NCI-H2227 treated with DMSO at 0.1 percent for 48 hours (cell line): ENCODE data around the gene ZWILCH.
A peak's percentile ranks its signal among the peaks of the same experiment; 100 is the strongest.
"Not testable (repeated sequence)": the region's sequence is repeated elsewhere in the genome, so short reads cannot be mapped to it uniquely, and the experiment has no call there.

Experiments
- DNase-seq: peaks from one replicate; lab custom pipeline; 2025; lab: John Stamatoyannopoulos, UW

ZWILCH gene

DNA sequence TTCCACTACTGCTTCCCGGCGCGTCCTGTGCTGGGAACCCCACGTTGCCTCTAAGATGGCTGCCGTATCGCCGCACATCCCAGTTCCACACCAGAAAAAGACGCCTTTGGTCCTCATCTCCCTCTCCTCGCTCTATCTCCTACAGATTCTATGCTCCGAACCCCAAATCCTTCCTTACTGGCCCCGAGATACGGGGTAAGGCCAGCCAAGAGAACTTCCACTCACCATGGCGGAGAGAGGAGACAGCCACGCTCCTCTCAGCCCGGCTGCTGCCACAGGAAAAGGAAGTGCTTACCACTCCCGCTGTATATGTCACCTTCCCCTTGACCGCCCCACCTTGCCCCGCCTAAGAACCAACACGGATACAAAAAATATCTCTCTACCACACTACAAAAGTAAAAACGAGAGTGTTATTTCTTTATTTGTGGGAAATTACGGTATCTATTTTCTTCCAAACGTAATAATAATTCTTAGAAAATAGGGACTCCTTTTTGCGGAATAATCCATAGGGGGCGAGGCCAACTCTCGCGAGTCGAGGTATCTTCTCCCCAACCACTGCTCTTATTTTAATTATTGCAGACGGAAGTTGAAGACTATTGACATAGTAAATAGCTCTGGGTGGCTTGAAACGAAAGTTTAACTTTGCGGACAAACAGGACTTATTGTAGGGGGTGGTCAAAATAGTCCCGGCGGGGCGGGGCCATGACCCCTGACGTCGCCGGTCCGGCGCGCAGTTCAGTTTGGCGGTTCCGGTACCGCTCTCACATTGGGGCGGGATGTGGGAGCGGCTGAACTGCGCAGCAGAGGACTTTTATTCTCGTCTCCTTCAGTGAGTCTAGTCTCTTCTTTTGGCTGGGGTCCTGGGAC, at the start of gene ZWILCH, which contains the start of gene RPL4:
ZWILCH (plus strand) TSS at position 764 of the 867 bp plus-strand sequence; CDS start at position 777, 13 bp downstream.
RPL4 (minus strand) TSS at position 293 of the 867 bp plus-strand sequence; CDS start at position 228, 65 bp downstream.
- DNase-seq, result peak; percentile 80

- no peak for DNase-seq
Measured at GRCh38 chr15:66456211-66456610, 48.9 kb upstream of the ZWILCH start.

DNA sequence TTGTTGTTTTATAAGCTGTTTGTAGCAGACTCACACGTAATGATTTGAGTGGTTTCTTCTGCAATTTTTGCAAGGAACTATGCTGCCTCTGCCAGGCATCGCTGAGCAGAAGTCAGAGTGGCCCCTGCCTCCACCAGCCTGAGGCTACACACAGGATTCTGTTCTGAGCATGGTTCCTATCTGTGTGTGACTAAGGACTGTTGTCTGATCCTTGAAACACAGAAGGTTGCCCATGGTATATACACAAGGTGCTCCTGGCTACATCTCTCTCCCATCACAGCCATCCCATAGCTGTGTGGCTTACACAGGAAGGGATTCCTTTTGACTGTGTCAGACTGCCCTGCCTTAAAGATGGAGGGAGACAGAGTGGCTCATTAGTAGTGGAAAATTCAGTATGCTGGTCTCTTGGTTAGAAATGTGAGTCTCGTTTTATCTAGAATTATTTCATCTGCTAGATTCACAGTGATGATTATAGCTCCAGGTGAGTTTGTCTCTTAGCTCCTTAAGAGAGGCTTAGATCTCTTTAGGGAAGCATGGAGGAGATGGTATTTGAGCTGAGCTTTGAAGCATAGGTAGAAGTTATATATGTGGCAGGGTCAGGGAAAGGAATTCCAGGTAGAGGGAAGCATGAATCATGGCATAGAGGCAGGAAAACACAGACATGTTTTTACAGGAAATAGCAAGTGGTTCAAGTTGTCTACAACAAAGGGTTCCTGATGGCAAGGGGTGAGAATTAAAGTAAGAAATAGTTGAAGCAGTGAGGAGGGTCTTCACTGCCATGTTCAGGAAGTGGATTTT, 45.1 kb upstream of the ZWILCH start:
- DNase-seq, result no peak

GRCh38 chr15:66461294-66461693, 43.8 kb upstream of the ZWILCH start:
- not testable (repeated sequence) for DNase-seq

DNA sequence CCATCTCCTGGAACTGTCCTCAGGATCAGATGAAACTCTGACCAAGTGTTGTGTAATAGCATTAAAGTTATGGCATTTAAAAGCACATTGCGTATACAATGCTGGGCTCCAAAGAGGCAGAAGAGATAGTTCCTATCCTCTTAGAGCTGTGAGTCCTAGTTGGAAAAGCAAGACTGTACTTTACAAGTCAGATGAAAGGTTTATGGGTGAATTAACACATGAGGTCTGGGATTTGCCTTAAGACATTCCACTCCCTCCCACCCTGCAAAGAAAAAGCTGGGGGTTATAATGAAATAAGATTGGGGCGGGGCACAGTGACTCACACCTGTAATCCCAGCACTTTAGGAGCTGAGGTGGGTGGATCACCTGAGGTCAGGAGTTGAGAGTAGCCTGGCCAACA, 43.2 kb upstream of the ZWILCH start:
- DNase-seq, result no peak

GRCh38 chr15:66462627-66463026, 42.5 kb upstream of the ZWILCH start:
- DNase-seq, result no peak

DNA sequence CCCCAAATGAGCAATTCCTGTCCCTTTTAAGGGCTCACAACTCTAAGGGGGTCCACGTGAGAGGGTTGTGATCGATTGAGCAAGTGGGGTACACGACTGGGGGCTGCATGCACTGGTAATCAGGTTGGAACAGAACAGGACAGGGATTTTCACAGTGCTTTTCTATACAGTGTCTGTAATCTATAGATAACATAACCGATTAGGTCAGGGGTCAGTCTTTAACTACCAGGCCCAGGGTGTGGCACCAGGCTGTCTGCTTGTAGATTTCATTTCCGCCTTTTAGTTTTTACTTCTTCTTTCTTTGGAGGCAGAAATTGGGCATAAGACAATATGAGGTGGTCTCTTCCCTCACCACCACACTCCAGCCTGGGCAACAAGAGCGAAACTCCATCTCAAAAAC, 39.8 kb upstream of the ZWILCH start:
- DNase-seq, result not testable (repeated sequence)

GRCh38 chr15:66467162-66468040, 37.7 kb upstream of the ZWILCH start:
- DNase-seq, result not testable (repeated sequence)

DNA sequence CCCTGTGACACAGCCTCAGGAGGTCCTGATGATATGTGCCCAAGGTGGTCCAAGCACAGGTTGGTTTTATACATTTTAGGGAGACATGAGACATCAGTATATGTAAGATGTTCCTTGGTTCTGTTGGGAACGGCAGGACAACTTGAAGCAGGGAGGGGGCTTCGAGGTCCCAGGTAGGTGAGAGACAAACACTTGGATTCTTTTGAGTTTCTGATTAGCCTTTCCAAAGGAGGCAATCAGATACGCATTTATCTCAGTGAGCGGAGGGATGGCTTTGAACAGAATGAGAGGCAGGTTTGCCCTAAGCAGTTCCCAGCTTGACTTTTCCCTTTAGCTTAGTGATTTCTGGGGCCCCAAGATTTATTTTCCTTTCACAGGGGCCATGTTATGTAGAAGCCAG, 34.3 kb upstream of the ZWILCH start:
- not testable (repeated sequence) for DNase-seq

- DNase-seq, result no peak
Measured at GRCh38 chr15:66472176-66472999, 32.7 kb upstream of the ZWILCH start.

DNA sequence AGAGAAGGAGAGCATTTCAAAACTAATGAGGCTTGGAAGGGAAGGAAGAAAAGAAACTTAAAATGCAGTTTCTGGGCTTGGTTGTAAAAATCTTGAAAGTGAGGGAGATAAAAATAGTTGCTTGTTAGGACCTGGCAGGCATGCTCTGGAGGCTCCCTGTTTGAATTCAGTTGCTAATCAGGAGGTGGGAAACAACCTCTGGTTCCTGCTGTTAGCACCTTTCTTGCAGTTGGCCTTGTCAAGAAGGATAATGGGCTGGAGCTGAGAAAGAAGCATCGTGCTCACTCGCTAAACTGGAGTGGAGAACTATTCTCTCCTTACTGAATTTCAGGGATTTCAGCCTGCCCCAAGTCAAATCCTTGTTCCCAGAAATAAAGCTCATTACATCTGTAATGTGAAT, 31.0 kb upstream of the ZWILCH start:
- DNase-seq, result no peak

DNA sequence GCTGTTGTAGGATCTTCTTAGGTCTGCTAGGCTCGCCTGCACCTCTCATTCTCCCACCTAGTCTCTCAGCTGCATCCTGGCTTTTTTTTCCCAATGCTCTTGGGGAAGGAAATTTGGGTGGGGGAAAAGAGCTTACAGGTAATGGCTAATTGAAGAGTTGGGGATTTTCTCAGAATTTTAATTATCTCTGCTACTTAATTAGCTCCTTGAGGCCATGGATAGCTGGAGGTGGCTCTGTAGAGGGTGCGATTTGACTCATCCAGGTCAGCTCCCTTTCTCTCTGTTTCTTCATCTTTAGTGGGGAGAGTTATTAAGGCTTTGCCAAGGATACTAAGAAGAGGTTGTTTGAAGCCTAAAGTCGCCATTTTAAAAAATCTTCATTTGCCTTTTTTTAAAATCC, 30.2 kb upstream of the ZWILCH start:
- no peak for DNase-seq

DNA sequence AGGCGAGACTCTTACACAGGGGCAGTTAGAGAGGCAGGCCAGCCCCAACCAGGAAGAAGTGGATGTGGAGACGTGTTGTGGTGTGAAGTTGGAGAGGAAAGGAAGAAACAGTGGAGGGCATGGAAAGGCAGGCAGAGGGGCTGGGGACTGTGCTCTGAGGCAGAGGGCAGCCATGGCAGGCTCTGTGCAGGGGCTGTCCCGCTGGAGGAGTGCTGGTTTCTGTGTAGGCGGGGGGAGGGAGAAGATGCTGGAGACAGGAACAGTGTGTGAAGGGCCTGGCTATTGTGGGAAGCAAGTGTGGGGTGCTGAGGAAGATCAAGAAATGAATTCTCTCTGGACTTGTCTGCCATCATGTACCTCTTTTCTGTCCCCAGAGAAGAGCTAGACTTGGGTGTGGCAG, 28.6 kb upstream of the ZWILCH start:
- DNase-seq, result no peak

GRCh38 chr15:66477011-66477410, 28.1 kb upstream of the ZWILCH start:
- no peak for DNase-seq

DNA sequence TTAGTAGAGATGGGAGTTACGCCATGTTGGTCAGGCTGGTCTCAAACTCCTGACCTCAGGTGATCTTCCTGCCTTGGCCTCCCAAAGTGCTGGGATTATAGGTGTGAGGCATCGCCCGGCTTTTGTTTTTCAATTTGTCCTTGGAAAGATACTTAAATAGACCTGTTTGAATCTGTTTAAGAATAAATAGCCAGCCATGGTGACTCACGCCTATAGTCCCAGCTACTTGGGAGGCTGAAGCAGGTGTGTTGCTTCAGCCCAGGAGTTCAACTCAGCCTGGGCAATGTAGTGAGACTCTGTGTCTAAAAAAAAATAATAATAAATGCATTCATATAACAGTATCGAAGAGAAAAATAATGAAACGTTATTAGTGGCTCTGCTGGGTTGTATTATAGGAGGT, 24.9 kb upstream of the ZWILCH start:
- no peak for DNase-seq

DNA sequence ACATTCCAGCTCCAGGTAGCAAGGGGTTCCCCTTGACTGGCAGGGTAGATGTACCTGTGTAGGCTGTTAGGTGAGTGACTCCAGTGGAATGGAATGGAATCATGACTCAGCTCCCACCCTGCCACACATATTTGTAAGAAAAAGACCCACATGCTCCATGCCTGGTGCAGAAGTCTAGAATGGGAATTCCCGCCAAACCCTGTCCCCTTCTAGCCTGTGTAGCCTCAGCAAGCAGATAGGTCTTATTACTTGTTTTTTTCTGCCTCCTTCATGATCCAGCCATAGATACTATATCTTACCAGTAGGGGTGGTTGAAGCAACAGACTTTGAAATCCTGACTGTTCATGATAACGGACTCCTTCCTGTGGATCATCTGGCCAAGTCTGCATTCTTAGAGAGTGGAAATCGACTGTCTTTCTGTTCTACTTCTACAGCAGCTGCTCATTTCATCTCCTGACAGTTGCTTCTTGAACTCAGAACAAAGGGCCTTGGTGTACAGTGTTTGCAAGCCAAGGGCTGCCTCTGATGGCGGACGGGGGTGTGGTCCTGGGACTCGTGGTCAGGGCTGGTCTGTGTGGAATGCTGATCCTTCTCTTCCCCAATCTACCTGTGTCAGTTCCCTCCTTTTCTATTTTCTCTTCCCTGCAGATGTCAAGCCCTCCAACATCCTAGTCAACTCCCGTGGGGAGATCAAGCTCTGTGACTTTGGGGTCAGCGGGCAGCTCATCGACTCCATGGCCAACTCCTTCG, 23.8 kb upstream of the ZWILCH start:
- DNase-seq, result no peak

GRCh38 chr15:66482539-66482938, 22.6 kb upstream of the ZWILCH start:
- DNase-seq, result no peak

GRCh38 chr15:66483131-66483566, 22.0 kb upstream of the ZWILCH start:
- no peak for DNase-seq

DNA sequence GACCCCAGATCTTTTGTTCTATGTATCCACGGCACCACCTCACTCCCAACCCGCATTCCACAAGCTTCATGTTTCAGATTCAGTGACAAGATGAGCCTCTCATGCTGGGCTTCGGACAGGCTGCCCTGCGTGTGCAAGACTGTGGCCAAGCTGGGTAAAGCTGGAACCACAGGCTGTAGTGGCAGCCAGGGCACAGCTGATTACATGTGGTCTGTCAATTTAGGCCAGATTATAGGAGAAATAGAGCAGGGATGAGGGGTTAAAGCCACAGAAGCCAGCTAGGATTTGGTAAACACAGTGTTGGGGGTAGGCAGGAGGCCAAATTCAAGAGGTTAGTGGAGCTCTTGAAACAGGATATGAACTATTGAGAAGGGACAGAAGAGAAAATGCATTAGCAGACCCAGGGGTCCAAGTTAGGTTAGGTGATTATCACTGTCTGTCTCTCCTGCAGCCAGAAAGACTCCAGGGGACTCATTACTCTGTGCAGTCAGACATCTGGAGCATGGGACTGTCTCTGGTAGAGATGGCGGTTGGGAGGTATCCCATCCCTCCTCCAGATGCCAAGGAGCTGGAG, 20.5 kb upstream of the ZWILCH start:
- DNase-seq, result no peak

GRCh38 chr15:66486887-66487286, 18.2 kb upstream of the ZWILCH start:
- DNase-seq, result no peak
